ENCODE data around the gene SLC7A5.

The SLC7A5 gene

GRCh38 chr16:87854053-87854906 is 15.0 kb downstream of the SLC7A5 start:
- no peaks in the 10 kb centered on the region for H3K27me3 ChIP-seq
- H3K9me3 ChIP-seq = no peaks in the 10 kb centered on the region
- peak overlapping the region; percentile 69 for H3K27ac ChIP-seq
- no peak for TF ChIP-seq CTCF (IDR thresholded peaks at IDR 0.05)
- H3K4me3 ChIP-seq (ENCODE audit: low read depth in 1 of 2, low read length in 1 of 2) = peak overlapping the region; percentile 61 to 65
- peaks cover 55% of the 10 kb centered on the region in 2 experiments for H3K4me1 ChIP-seq (ENCODE audit: control insufficient read depth in 1 of 2, insufficient read depth in 1 of 2, low read depth in 1 of 2, low read length in 1 of 2)
- no peaks in the 10 kb centered on the region for H3K36me3 ChIP-seq

GRCh38 chr16:87853411-87854052 is 15.8 kb downstream of the SLC7A5 start:
- no peaks in the 10 kb centered on the region for H3K27me3 ChIP-seq
- H3K9me3 ChIP-seq = no peaks in the 10 kb centered on the region
- peak; percentile 29 for TF ChIP-seq CTCF (IDR thresholded peaks at IDR 0.05)
- peaks cover 55% of the 10 kb centered on the region in 2 experiments for H3K4me1 ChIP-seq (ENCODE audit: control insufficient read depth in 1 of 2, insufficient read depth in 1 of 2, low read depth in 1 of 2, low read length in 1 of 2)
- H3K36me3 ChIP-seq = no peaks in the 10 kb centered on the region
- peak overlapping the region; percentile 61 to 65 for H3K4me3 ChIP-seq (ENCODE audit: low read depth in 1 of 2, low read length in 1 of 2)
- peak overlapping the region; percentile 69 for H3K27ac ChIP-seq

GRCh38 chr16:87851601-87852000 is 17.7 kb downstream of the SLC7A5 start:
- peaks cover 50 to 51% of the 10 kb centered on the region in 2 experiments for H3K4me1 ChIP-seq (ENCODE audit: control insufficient read depth in 1 of 2, insufficient read depth in 1 of 2, low read depth in 1 of 2, low read length in 1 of 2)
- H3K9me3 ChIP-seq = no peaks in the 10 kb centered on the region
- no peak overlapping the region for H3K4me3 ChIP-seq (ENCODE audit: low read depth in 1 of 2, low read length in 1 of 2)
- TF ChIP-seq CTCF (IDR thresholded peaks at IDR 0.05) = no peak
- no peaks in the 10 kb centered on the region for H3K27me3 ChIP-seq
- H3K27ac ChIP-seq = no peak overlapping the region
- no peaks in the 10 kb centered on the region for H3K36me3 ChIP-seq

- Histone ChIP-seq H3K36me3 (no peaks in the 10 kb centered on the region), H3K9me3 (no peaks in the 10 kb centered on the region), H3K4me1 (ENCODE audit: control insufficient read depth in 1 of 2, insufficient read depth in 1 of 2, low read depth in 1 of 2, low read length in 1 of 2) (peaks cover 46% of the 10 kb centered on the region in 2 experiments), H3K4me3 (ENCODE audit: low read depth in 1 of 2, low read length in 1 of 2) (no peak overlapping the region), H3K27ac (no peak overlapping the region), H3K27me3 (no peaks in the 10 kb centered on the region)
- TF ChIP-seq CTCF (IDR thresholded peaks at IDR 0.05) = no peak
Observed at GRCh38 chr16:87851141-87851587, 18.1 kb downstream of the SLC7A5 start.

- H3K4me3 ChIP-seq (ENCODE audit: low read depth in 1 of 2, low read length in 1 of 2) = peak overlapping the region; percentile 19 to 32
- H3K9me3 ChIP-seq = no peaks in the 10 kb centered on the region
- H3K36me3 ChIP-seq = no peaks in the 10 kb centered on the region
- H3K27me3 ChIP-seq = no peaks in the 10 kb centered on the region
- peaks cover 38% of the 10 kb centered on the region in 2 experiments for H3K4me1 ChIP-seq (ENCODE audit: control insufficient read depth in 1 of 2, insufficient read depth in 1 of 2, low read depth in 1 of 2, low read length in 1 of 2)
- H3K27ac ChIP-seq = no peak overlapping the region
- peak; percentile 94 for TF ChIP-seq CTCF (IDR thresholded peaks at IDR 0.05)
Observed at GRCh38 chr16:87850009-87851006, 19.0 kb downstream of the SLC7A5 start.
